GM12865 (cell line): ENCODE results near the gene SH3GLB1.
"Not testable (repeated sequence)": the region's sequence is repeated elsewhere in the genome, so short reads cannot be mapped to it uniquely, and the experiment has no call there.

Experiments
- DNase-seq: peaks from one replicate; pipeline ENCODE4 v3.0.0; 2010; ENCODE audit warnings: low read depth
- H3K4me3 ChIP-seq: 2 replicates; pipeline ENCODE4 v1.5.1; 2011; ENCODE audit warnings: mild to moderate bottlenecking, low read depth, low read length, control low read depth
- TF ChIP-seq, protein P1 (sequence below): IDR thresholded peaks from 2 replicates; pipeline ENCODE4 v1.5.1; 2011; ENCODE audit warnings: low read length, control low read depth, low read depth, inconsistent platforms; ENCODE audit not compliant: insufficient read depth; ENCODE audit errors: missing control alignments

SH3GLB1 gene

DNA sequence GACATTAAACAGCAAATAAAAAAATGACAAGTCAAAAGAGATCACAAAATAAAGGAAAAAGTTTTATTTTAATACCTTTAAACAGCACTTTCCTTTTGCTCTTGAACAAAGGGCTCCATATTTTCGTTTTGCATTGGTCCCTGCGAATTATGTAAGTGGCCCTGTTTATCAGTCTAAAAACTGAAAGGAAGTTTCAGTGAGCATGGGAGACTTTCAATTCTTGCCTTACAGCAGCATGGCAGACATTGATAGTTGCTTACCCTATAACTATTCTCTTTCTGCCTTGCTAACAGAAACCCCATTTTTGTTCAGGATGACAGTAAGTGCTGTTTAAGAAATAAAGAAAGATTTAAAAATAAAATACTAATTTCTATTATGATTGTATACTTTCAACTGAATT lies 5.2 kb upstream of the SH3GLB1 start:
- TF ChIP-seq, protein P1, sequence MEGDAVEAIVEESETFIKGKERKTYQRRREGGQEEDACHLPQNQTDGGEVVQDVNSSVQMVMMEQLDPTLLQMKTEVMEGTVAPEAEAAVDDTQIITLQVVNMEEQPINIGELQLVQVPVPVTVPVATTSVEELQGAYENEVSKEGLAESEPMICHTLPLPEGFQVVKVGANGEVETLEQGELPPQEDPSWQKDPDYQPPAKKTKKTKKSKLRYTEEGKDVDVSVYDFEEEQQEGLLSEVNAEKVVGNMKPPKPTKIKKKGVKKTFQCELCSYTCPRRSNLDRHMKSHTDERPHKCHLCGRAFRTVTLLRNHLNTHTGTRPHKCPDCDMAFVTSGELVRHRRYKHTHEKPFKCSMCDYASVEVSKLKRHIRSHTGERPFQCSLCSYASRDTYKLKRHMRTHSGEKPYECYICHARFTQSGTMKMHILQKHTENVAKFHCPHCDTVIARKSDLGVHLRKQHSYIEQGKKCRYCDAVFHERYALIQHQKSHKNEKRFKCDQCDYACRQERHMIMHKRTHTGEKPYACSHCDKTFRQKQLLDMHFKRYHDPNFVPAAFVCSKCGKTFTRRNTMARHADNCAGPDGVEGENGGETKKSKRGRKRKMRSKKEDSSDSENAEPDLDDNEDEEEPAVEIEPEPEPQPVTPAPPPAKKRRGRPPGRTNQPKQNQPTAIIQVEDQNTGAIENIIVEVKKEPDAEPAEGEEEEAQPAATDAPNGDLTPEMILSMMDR: no peak
- peak; percentile 57 for DNase-seq

DNA sequence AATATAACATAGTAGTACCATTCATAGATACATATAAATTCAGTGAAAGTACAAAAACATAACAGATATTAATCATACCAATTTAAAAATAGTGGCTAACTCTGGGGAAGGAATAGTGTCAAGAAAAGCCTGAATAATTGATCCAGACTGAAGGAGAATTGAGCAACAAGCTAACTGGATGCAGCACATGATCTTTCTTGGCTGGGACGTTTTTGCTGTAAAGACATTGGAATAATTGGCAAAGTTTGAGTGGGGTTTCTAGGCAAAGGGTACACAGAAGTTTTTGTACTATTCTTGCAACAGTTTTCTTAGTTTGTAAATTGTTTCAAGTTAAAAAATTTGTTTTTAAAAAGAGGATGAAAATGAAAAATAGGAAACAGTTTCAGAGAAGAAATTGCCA lies 2.6 kb upstream of the SH3GLB1 start:
- H3K4me3 ChIP-seq: no peak overlapping the region
- TF ChIP-seq, protein P1: no peak
- DNase-seq: no peak

More for the DNA sequence above, 5.2 kb upstream of the SH3GLB1 start:
- H3K4me3 ChIP-seq: no peak overlapping the region

DNA sequence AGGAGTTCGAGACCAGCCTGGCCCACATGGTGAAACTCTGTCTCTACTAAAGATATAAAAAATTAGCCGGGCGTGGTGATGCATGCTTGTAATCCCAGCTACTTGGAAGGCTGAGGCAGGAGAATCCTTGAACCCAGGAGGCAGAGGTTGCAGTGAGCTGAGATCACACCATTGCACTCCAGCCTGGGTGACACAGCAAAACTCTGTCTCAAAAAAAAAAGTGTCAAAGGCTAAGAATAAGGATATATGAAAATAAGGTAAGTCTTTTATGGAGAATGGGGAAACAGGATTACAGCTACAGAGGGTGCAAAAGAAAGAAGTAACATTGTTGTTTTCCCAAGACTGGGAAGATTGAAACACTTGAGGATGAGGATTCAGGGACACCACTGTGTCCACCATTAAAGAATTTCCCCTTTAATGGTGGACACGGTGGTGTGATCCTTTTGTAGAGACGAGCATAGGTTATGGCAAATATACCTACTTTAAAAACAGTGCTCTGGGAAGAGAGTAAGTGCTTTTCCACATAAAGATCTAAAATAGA lies 1.4 kb upstream of the SH3GLB1 start:
- not testable (repeated sequence) for DNase-seq
- peak overlapping the region; percentile 68 for H3K4me3 ChIP-seq

DNA sequence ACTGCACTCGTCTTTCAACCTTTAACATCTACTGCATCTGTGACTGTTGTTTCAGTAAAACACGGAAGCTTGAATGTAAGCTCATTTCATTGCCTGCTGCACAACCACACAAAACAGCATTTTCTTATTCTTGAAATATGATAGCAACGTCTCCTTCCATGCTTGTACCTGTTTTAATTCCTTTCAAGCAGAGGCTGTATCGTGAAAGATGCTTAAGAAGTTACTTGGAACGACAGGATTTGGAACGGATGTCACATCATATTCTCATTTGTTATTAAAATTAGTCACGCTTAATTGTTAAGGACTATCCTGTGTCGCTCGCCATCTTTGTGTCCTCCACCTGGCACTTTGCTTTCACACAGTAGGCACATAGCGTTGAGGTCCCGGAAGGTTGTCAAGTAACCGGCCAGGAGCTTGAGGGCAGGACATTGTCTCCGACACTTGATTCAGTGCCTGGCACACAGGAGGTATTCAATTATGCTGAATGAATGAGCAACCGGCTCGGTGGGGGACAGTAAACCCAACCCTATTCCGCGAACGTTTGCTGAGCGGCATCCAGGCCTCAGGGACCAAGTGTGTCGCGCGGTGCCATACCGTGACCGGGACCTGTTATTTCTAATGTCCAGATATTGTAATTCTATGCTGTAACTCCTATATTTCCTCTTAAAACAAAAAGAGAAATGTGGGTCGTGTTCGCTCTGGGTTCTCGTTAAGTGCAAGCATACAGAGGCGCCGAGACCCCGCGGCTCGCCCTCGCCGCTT lies 499 bp upstream of the SH3GLB1 start:
- H3K4me3 ChIP-seq: peak overlapping the region; percentile 68
- TF ChIP-seq, protein P1: no peak
- DNase-seq: peak; percentile 80

DNA sequence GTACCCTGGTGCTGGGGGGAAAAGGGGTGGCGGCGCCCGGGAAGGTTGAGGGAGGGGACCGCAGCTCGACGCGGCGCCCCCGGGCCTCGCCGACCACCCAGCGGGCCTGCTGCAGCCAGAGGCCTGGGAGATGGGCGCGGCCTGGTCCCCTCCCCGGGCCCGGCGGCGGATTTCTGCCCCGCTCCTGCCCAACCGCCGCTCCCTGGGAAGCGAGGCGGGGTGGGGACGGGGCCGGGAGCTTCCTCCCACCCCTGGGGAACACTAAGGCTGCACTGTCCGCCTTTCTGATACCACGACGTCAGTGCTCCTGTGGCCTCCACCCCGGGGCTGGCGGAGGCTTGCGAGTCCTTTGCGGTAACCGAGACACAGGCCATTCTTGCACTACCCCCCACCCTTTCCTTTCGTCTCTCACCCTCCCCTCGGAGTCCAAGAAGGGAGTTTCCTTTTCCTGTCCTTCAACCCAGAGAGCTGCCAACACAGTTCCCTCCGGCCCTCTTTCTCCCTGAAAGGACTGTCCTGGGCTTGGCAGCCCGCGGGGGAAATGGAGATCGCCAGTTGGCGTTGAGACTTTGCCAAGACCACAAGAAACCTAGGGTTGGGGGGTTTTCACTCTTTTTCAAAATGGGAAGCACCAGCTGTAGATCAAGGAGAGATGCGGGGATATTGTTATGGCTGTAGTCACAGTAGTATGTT lies 742 bp downstream of the SH3GLB1 start:
- TF ChIP-seq, protein P1: no peak
- peak overlapping the region; percentile 68 for H3K4me3 ChIP-seq
- DNase-seq: peak; percentile 80

DNA sequence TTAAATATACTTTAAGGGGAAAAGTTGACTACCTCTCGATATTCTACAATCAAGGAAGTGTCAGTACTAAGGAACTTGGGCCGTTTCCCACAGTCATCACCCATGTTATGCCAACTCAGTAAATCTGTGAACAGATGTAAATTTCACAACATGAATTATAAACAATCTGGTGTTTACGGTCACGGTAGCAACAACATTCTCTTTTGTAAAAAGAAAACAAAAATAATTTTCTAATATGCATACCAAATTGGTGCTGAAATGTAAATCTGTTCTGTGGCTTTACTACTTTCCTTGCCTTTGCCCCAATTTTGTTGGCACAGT lies 1.2 kb downstream of the SH3GLB1 start:
- TF ChIP-seq, protein P1: no peak
- H3K4me3 ChIP-seq: peak overlapping the region; percentile 68
- DNase-seq: no peak

DNA sequence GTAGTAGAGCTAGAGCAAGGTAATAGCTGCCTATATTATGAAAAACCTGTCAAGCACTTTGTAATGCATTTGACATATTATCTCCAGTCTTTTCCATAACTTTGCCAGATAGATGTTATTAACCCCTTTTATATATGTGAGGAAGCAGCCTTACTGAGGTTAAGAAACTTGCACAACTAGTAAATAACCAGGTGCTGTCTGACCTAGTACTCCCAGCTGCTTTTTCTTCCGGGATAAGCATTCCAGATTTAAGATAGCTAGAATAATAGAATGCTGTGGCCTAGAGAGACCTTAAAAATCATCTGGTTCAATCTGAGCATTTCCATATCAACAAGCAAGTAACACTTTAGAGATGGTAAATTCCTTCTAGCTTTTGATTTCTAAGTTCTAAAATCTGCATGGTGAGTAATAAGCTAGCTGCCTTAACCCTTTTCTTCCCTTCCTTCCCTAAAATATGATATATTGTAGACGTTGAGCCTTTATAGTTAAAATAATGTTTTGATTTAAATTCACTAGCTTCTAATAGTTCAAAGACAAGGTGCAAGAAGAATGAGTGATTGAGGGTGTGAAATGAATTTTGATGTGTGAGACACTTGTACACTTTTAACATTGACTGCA lies 1.8 kb downstream of the SH3GLB1 start:
- DNase-seq: no peak
- TF ChIP-seq, protein P1: no peak
- H3K4me3 ChIP-seq: peak overlapping the region; percentile 68
